Esophagus muscularis mucosa (tissue), 4 donors: Measurements from ENCODE around the gene TBCD. TPM values are rescaled to one million over a fixed set of nuclear protein-coding genes. Genes with fewer than 3 reads are reported as not detected.
"Not testable (repeated sequence)": the region's sequence is repeated elsewhere in the genome, so short reads cannot be mapped to it uniquely, and the experiment has no call there.

Experiments
- DNase-seq: peaks from one replicate; pipeline ENCODE4 v3.0.0-alpha.2; 2017; ENCODE audit errors: extremely low spot score
- H3K27ac ChIP-seq, 4 donors: fragments of 200-600 bp; sonication (generic); replicated peaks in 1 of 4; 1 replicate in 3 of 4; 2 replicates in 1 of 4; pipeline ENCODE4 v1.5.1; 2016 to 2019; ENCODE audit warnings: mild to moderate bottlenecking in 1 of 4
- H3K27me3 ChIP-seq, 4 donors: fragments of 200-600 bp; sonication (generic); one replicate each; pipeline versions ENCODE4 v1.5.1 to v1.6.0; 2016 to 2019
- H3K36me3 ChIP-seq, 4 donors: fragments of 200-600 bp; sonication (generic); one replicate each; pipeline ENCODE4 v1.5.1; 2016 to 2019
- H3K4me1 ChIP-seq, 4 donors: fragments of 200-600 bp; sonication (generic); one replicate each; pipeline ENCODE4 v1.5.1; 2016 to 2019
- H3K4me3 ChIP-seq, 4 donors: fragments of 200-600 bp; sonication (generic); 1 replicate in 2 of 4; 2 replicates in 2 of 4; pipeline ENCODE4 v1.5.1; 2016 to 2019; ENCODE audit warnings: mild to moderate bottlenecking in 4 of 4, moderate library complexity in 1 of 4
- H3K9me3 ChIP-seq, 4 donors: fragments of 200-600 bp; sonication (generic); 1 replicate in 3 of 4; 2 replicates in 1 of 4; pipeline ENCODE4 v1.5.1; 2016 to 2019
- EP300 ChIP-seq: sonication (generic); formaldehyde crosslinking; IDR thresholded peaks from one replicate; pipeline ENCODE4 v1.6.1; 2017; ENCODE audit warnings: antibody characterized with exemption
- POLR2A ChIP-seq: fragments of 450-650 bp; IDR thresholded peaks from one replicate; pipeline ENCODE4 v1.6.1; 2017; ENCODE audit warnings: antibody characterized with exemption, moderate library complexity, mild to moderate bottlenecking, low read depth
- POLR2AphosphoS5 ChIP-seq, 2 donors: sonication (generic); formaldehyde crosslinking; IDR thresholded peaks; one replicate each; pipeline ENCODE4 v1.6.1; 2017; ENCODE audit warnings: antibody characterized with exemption in 2 of 2
- WGBS: methylation state at CpG from one replicate; pipeline ENCODE4 v1.1.5; 2018; 5-methylcytosine and 5-hydroxymethylcytosine counted together
- intact Hi-C: fragments of 100-400 bp; cut with DNase I; formaldehyde crosslinking; loops from one replicate; pipeline ENCODE4 v1.15.1; 2023
- total RNA-seq, 4 donors: library from RNA; depleted of rRNA; stranded (reverse); fragments of >200 nt; gene quantifications; one replicate each; pipeline versions ENCODE4 v1.1.0 to v1.2.1, GENCODE V29; 2016
- TF ChIP-seq, protein P1 (sequence below), 3 experiments: fragments of 200-600 bp in 2 of 3; fragments of 450-650 bp in 1 of 3; sonication (generic) in 2 of 3; IDR thresholded peaks; one replicate each; pipeline ENCODE4 v1.5.1; 2017 to 2019; ENCODE audit warnings: antibody characterized with exemption in 3 of 3, mild to moderate bottlenecking in 2 of 3, moderate library complexity in 1 of 3

TBCD gene
- total RNA-seq, 4 donors from 2014 or later, result 38.1 to 56.7 (median 53.6) TPM

- Histone ChIP-seq H3K36me3 (peaks cover 17 to 74% (median 66%) of the 10 kb centered on the region in 4 donors), H3K4me3 (no peak overlapping the region), H3K27ac (no peak overlapping the region), H3K27me3 (no peaks in the 10 kb centered on the region), H3K9me3 (no peaks in the 10 kb centered on the region), H3K4me1 (peaks cover 0 to 4% (median 0%) of the 10 kb centered on the region in 4 donors)
- TF ChIP-seq EP300, result no peak
- TF ChIP-seq, protein P1, sequence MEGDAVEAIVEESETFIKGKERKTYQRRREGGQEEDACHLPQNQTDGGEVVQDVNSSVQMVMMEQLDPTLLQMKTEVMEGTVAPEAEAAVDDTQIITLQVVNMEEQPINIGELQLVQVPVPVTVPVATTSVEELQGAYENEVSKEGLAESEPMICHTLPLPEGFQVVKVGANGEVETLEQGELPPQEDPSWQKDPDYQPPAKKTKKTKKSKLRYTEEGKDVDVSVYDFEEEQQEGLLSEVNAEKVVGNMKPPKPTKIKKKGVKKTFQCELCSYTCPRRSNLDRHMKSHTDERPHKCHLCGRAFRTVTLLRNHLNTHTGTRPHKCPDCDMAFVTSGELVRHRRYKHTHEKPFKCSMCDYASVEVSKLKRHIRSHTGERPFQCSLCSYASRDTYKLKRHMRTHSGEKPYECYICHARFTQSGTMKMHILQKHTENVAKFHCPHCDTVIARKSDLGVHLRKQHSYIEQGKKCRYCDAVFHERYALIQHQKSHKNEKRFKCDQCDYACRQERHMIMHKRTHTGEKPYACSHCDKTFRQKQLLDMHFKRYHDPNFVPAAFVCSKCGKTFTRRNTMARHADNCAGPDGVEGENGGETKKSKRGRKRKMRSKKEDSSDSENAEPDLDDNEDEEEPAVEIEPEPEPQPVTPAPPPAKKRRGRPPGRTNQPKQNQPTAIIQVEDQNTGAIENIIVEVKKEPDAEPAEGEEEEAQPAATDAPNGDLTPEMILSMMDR (IDR thresholded peaks at IDR 0.05), result peak; percentile 34 to 55 (median 42)
- intact Hi-C loops, result no loop called here
- DNase-seq, result no peak
- 81% methylated on average over 18 of the region's 24 CpGs for WGBS
Observed at GRCh38 chr17:82767041-82767754, 15.3 kb downstream of the TBCD start.

DNA sequence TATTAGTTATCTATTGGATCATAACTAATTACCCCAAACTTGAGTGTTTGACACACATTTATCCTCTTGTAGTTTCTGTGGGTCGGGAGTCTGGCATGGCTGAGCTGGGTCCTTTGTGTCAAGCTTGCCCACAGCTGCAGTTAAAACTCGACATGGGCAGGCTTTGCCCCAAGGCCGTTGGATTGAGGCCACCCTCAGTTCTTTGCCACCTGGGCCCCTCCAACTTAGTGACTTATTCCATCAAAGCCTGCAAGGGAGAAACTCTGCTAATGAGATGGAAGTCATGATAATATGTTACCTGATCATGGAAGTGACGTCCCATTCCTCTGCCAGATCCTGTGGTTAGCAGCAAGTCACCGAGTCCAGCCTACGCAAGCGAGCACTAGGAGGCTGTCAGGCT is 17.2 kb downstream of the TBCD start:
- no peak overlapping the region for H3K4me3 ChIP-seq
- no peak overlapping the region for H3K27ac ChIP-seq
- H3K9me3 ChIP-seq, result no peaks in the 10 kb centered on the region
- no peak for TF ChIP-seq EP300
- no peak for TF ChIP-seq POLR2AphosphoS5 (IDR thresholded peaks at IDR 0.05)
- no peak for TF ChIP-seq POLR2A
- TF ChIP-seq, protein P1 (IDR thresholded peaks at IDR 0.05), result no peak
- H3K27me3 ChIP-seq, result no peaks in the 10 kb centered on the region
- peaks cover 0 to 5% (median 0%) of the 10 kb centered on the region in 4 donors for H3K4me1 ChIP-seq
- intact Hi-C loops, result no loop called here
- 95% methylated on average over 6 of the region's 7 CpGs for WGBS
- H3K36me3 ChIP-seq, result peaks cover 16 to 77% (median 67%) of the 10 kb centered on the region in 4 donors
- DNase-seq, result no peak

- 84% methylated on average over 3 of the region's 3 CpGs for WGBS
- intact Hi-C loops, result no loop called here
- peaks cover 11 to 63% (median 55%) of the 10 kb centered on the region in 4 donors for H3K36me3 ChIP-seq
- no peaks in the 10 kb centered on the region for H3K9me3 ChIP-seq
- no peak overlapping the region for H3K4me3 ChIP-seq
- H3K27ac ChIP-seq, result no peak overlapping the region
- peaks cover 4 to 13% (median 9%) of the 10 kb centered on the region in 4 donors for H3K4me1 ChIP-seq
- no peaks in the 10 kb centered on the region for H3K27me3 ChIP-seq
- DNase-seq, result no peak
- TF ChIP-seq, protein P1 (IDR thresholded peaks at IDR 0.05), result no peak
- no peak for TF ChIP-seq EP300
- no peak for TF ChIP-seq POLR2AphosphoS5 (IDR thresholded peaks at IDR 0.05)
- no peak for TF ChIP-seq POLR2A
Observed at GRCh38 chr17:82772026-82772425, 20.2 kb downstream of the TBCD start.

GRCh38 chr17:82774456-82774855 is 22.6 kb downstream of the TBCD start:
- Histone ChIP-seq H3K36me3 (peaks cover 5 to 42% (median 34%) of the 10 kb centered on the region in 4 donors), H3K4me1 (peaks cover 4 to 13% (median 9%) of the 10 kb centered on the region in 4 donors), H3K4me3 (peak overlapping the region in 1 of 4 donors; percentile 38)
- not testable (repeated sequence) for DNase-seq, H3K27me3 ChIP-seq, H3K9me3 ChIP-seq, H3K27ac ChIP-seq
- WGBS, result 87% methylated on average over 10 of the region's 19 CpGs
- intact Hi-C loops, result loop anchor here (2.0 kb wide), 1 partner anchor 106 kb away; no protein-coding TSS in a partner anchor

DNA sequence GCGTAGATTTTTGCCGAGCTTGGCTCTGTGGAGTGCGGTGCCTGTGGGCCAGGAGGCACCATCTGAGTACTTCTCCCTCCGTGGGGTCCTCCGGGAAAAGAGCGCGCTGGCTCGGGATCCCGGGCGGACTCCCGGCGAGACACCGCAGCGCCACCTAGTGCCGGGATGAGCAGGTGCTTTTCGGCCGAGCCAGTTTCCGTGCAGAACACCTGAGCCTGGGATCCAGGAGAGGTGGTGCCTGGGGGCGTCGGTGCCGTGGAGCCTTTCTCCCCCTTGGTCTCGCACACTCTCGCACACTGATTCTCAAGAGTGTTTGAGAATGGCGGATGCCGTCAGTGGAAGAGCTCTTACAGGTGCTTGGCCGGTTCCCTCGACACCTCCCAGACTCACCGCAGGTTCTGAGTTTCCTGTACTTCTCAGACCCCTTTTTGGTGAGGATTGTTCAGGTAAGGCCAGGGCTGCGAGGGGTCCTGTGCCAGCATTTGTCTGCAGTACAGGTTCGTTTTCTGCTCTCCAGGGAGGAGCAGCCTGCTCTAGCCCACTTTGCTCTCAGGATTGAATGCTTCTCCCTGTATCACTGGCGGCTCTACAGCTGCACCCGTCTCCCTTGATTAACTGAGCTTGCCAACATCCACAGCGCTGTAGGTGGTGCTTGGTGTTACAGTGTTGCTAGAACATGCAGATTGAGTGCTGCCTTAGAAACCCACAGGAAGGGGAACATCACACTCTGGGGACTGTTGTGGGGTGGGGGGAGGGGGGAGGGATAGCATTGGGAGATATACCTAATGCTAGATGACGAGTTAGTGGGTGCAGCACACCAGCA is 23.3 kb downstream of the TBCD start:
- DNase-seq, result no peak
- Histone ChIP-seq H3K27me3 (no peaks in the 10 kb centered on the region), H3K4me3 (peak overlapping the region in 3 of 4 donors; percentile 15 to 38 (median 38)), H3K36me3 (peaks cover 0 to 35% (median 27%) of the 10 kb centered on the region in 4 donors), H3K4me1 (peaks cover 4 to 13% (median 9%) of the 10 kb centered on the region in 4 donors), H3K27ac (no peak overlapping the region), H3K9me3 (no peaks in the 10 kb centered on the region)
- TF ChIP-seq, protein P1 (IDR thresholded peaks at IDR 0.05), result peak; percentile 72 to 93 (median 83)
- TF ChIP-seq POLR2AphosphoS5 (IDR thresholded peaks at IDR 0.05) (peak in 1 of 2 donors; percentile 23), POLR2A (no peak)
- 50% methylated on average over 22 of the region's 34 CpGs for WGBS
- intact Hi-C loops, result loop anchor here (2.0 to 5.0 kb wide), 2 partner anchors 106 to 423 kb away; no protein-coding TSS in a partner anchor
